GM10847 (cell line): ENCODE results near the gene FAM149B1.

Source experiments
- POLR2A ChIP-seq: IDR thresholded peaks from 2 replicates; pipeline ENCODE4 v1.6.1; 2011; ENCODE audit not compliant: insufficient read length; ENCODE audit errors: extremely low read depth

Gene FAM149B1

DNA sequence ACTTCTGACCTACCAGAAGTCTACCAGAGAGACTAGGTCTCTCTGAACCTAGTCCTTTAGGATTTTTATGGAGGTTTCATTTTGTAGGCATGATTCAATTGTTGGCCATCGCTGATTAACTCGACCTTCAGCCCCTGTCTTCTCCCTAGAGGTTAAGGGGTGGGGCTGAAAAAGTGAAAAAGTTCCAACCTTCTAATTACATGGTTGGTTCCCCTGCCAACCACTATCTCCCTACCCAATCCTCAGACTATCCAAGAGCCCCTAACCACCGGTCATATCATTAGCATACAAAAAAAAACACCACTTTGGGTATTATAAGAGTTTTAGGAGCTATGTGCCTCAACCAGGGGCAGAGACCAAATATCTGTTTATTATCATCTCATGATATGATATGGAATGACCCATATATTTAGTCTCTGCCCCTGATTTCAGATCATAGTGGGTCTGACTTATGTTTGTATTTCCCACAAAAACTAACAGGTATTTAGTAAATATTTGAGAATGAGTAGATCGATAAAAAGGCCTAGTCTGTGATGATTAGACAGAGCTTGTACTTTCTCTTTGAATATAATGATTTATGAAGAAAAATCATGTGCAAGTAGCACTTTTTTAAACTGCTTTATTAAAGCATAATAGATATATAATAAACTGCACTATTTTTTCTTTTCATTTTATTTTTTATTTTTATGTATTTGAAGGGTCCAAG is 43.3 kb downstream of the FAM149B1 start:
- TF ChIP-seq POLR2A, result no peak

GRCh38 chr10:73215749-73216148 is 47.8 kb downstream of the FAM149B1 start:
- TF ChIP-seq POLR2A, result no peak

- TF ChIP-seq POLR2A, result no peak
These were observed 49.7 kb downstream of the FAM149B1 start for GRCh38 chr10:73217628-73218027.

DNA sequence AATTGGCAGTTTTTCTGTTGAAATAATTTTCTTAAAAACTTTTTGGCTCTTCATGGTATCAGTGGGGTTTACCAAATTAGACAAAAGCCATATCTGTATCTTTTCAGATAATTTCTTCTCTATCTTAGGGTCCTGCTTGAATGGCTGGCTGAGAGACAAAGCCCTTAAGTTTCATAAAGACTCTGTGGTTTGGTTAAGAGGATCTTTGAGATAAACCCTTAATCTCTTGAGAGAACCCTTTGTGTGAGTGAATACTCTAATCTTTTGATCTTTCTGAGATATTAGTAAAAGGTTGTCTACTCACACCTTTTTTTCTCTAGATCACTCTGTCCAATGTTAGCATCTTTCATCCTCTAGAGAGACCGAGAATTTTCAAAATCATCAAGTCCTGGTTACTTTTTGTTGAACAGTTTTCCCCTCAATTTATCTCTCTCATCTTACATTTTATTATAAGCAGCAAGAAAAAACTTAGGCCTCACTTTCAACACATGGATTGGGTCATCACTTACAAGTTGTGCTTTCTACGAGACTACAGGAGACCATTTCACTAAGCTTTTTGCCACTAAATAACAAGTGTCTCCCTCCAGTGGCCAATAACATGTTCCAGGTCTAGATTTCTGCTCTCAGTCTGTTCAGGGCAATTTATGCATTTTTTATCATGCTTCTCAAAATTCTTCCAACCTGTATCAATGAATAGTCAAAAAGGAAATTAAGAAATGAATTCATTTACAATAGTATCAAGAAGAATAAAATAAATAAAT is 50.7 kb downstream of the FAM149B1 start:
- no peak for TF ChIP-seq POLR2A

- TF ChIP-seq POLR2A, result no peak
These were observed 51.5 kb downstream of the FAM149B1 start for GRCh38 chr10:73219384-73219783.

GRCh38 chr10:73220989-73221388 is 53.1 kb downstream of the FAM149B1 start:
- TF ChIP-seq POLR2A, result no peak

- TF ChIP-seq POLR2A, result no peak
These were observed 57.6 kb downstream of the FAM149B1 start for GRCh38 chr10:73225518-73225917.

GRCh38 chr10:73226663-73227062 is 58.7 kb downstream of the FAM149B1 start:
- no peak for TF ChIP-seq POLR2A

DNA sequence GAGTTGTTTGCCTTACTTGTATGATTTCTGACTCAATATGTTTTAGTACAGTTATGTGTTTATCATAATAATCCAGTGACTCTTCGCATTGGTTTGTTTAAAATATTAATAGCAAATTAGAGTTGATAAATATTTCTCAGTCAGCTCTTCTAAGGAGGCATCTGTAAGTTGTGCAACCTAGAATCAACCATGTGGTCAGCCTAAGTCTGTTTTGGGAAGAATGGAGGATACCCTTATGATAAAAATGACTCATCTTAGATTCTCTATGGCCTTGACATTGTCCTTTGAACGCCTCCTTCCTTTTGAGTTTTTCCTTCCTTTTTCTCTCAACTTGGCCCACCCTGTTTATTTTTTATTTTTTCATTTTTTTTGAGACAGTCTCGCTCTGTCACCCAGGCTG is 60.3 kb downstream of the FAM149B1 start:
- TF ChIP-seq POLR2A, result no peak

DNA sequence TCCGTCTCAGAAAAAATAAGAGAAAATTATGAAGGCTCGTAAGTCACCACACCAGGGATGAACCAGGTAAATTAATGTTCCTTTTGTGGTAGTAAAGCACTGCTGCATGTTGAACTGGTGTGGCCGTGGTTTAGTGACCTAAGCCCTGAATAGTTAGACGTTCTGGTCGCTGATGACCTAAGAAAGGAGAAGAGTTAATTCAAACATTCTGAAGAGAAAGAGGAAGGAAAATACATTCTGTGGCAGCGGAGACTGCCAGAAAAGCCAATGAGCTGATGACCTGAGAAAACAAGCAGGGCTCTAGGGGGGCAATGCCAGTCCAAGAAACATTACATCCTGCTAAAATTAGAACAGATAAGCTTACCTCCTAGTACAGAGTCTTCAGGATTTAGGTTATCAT is 61.6 kb downstream of the FAM149B1 start:
- TF ChIP-seq POLR2A, result no peak

GRCh38 chr10:73232887-73233286 is 65.0 kb downstream of the FAM149B1 start:
- TF ChIP-seq POLR2A, result no peak

DNA sequence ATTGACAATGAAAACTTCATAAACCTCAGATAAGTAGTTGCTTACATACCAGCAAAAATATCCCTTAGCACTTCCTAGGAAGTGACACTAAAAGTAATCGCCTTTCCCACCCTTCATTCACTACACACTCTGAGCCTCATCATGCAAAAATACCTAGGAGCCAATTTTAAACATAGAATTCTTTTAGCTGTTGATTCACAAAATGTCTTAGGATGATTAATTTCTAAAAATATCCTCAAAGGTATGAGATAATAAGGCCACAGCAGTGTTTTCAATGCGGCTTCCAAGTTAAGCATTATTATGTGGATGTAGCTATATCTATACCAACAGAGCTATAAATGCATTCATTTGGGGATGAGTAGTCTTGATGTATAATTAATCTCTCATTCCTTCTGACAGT is 66.0 kb downstream of the FAM149B1 start:
- TF ChIP-seq POLR2A, result no peak

GRCh38 chr10:73234695-73235094 is 66.8 kb downstream of the FAM149B1 start:
- no peak for TF ChIP-seq POLR2A

DNA sequence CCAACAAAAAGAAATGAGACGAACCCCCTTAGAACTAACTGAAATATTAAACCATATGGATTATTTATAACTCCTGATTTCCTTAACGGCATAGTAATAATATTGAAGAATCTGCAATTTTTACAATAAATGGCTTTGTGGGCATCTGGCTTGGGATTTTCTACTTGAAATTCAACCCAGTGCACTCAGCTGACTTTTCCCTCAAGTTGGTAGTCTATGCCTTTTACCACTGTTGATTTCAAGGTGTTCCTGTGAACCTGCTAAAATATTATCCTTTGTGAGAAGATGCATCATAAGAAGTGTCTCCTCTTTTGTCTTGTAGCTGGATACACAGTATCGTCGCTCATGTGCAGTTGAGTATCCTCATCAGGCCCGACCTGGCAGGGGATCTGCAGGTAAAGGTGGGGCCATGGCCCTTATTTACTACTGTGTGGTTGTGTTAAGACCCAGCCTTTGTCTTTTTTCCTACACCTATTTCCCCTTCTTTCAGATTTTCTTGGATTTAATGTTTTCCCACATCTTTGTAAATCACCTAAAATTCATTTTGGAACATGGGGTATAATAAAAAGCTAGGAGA is 71.2 kb downstream of the FAM149B1 start:
- TF ChIP-seq POLR2A, result no peak

DNA sequence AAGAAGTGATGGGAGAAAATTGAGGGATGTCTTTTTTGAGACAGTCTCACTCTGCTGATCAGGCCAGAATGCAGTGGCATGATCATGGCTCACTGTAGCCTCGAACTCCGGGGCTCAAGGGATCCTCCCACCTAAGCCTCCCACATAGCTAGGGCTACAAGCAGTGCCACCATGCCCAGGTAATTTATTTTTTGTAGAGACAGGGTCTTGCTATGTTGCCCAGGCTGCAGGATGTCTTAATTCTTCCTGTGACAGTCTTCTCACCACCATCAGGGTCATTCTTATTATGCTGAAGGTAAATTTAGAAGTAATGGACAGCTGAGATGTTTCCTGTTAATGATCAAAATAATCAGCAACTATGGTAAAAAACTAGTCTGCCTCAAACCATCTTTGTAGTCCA is 72.0 kb downstream of the FAM149B1 start:
- TF ChIP-seq POLR2A, result no peak

DNA sequence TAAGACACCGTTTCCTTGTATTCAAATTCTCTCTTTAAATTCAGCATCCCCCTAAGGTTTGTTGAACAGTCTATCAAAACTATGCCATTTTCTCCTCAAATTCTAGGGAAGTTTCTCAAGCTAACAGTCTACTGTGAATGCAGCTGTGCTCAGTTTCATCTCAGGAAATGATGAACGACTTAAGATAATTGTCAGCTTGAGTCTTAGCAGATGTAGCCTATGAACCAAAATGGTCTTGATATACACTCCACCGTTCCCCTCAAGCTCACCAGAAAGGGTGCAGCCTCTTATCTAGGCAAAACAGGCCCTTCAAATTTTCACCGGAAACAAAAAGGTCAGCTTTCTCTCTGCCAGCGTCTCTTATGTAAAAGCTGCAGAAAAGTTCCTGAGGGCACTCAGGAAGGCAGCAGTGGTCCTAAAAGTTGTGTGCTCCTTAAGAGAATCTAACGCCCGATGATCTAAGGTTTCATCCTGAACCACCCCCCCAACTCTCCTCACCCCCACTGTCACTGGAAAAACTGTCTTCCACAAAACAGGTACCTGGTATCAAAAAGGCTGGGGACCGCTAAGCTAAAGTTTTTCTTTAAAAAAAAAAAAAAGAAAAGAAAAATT is 77.1 kb downstream of the FAM149B1 start:
- TF ChIP-seq POLR2A, result no peak
